Activated CD4-positive, alpha-beta T cell treated with anti-CD3 and anti-CD28 coated beads, Interleukin-2, Interleukin-4, amounts not matched to agents 100 ng/mL and 50 ng/mL, durations not matched to agents 16 hours and 8 hours (primary cell): ENCODE results near the gene NEU1.
"Not testable (repeated sequence)": the region's sequence is repeated elsewhere in the genome, so short reads cannot be mapped to it uniquely, and the experiment has no call there.

Experiments
- DNase-seq: peaks from one replicate; pipeline ENCODE4 v3.0.0-alpha.2; 2020; ENCODE audit warnings: low spot score

Gene NEU1

DNA sequence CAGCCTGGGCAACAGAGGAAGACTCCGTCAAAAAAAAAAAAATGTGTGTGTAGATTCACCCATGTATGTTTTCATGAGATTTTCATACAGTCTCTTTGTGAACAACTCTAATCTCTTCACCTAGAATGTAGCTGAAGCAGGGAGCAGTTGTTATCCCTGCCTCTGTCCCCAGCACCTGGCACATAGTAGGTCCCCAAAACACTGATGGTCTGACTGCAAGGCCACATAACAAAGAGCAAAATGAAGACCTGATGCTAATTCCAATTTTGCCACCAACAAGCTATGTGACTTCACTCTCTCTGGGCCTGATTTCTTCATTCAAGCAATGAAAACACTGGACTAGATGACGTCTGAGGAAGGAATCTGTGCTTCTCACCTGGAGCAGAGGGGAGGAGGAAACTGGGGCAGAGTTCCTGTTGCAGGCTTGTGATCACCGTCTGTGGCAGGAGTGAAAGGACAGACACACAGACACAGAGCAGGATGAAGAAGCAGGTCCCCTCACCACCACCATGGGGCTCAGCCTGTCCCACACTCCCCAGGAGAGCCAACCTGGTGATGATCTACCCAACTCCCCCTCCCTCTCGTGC, 11.6 kb upstream of the NEU1 start:
- no peak for DNase-seq

DNA sequence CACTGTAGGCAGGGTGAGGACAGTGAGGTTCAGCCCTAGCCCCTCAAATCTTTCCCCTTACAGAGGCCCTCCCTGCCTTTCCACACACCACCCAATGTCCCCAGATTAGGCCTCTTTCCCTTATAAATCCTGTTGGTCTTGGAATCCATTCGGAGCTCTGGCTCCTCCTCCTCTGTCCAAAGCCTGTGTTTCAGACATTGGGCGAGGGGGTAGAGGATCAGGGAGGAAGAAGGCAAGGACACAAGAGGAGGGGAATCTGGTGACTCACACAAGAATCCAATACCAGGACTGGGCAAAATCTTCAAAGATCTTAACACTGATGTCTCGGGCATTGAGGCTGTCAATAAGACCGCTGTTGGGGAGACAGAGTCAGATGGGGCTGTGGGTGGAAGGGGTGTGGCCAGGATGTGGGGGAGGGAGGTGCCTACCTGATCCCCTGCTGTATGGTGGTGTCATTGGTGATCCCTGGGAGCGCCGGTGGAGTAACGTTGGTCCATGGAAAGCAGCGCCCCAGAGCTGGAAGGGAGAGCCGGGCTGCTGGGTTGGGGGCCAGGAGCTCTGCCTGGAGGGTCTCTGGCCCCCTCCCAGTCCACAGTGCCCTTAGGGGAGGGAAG, 8.5 kb upstream of the NEU1 start:
- no peak for DNase-seq

DNA sequence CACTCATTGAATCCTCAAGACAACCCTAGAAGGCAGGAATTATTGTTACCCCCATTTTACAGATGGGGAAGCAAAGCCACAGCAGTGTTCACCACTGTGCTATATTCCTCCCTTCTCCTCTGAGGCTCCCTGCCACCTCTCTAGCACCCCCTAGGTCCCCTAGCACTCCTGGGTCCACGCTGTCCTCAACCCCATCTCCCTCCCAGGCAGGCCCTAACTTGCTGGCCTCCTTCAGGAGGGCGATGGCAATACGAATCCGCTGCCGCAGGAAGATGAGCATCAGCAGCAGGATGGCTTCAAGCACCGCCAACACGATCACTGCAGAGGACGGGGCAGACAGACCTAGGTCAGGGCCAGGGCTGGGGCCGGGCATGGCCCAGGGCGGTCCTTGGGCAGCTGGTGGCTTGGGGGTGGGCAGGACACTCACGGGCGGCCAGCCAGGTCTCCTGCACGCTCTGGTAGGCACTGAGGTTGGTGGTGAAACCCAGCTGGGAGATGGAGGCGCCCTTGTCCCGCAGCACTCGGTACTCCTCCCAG, 7.8 kb upstream of the NEU1 start:
- no peak for DNase-seq

DNA sequence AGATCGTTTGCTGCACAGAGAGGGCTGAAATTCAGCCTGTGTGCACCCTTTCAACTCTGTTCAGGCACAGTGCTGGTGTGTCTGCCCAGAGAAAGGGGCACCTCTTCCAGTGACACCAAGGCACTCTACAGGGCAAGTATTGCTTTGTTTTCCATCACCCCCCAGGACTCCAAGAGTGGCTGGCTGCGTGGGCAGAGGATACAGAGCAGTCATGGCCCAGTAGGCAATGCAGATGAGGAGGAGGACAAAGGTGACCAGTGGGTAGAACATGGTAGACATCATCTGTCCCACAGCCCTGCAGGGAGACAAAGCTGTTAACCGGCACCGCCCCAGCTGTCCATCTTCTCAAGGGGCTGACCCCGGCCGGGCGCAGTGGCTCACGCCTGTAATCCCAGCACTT, 6.7 kb upstream of the NEU1 start:
- DNase-seq, result no peak

DNA sequence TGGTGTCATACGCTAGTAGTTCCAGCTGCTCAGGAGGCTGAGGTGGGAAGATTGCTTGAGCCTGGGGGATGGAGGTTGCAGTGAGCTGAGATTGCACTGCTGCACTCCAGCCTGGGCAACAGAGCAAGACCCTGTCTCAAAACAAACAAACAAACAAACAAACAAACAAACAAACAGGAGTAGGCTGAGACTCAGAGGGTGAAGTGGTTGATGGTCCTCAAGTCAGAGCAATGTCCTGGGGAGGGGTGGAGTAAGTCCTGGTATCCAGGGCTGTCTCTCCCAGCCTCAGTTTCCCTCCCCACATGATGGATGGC, 6.0 kb upstream of the NEU1 start:
- not testable (repeated sequence) for DNase-seq

DNA sequence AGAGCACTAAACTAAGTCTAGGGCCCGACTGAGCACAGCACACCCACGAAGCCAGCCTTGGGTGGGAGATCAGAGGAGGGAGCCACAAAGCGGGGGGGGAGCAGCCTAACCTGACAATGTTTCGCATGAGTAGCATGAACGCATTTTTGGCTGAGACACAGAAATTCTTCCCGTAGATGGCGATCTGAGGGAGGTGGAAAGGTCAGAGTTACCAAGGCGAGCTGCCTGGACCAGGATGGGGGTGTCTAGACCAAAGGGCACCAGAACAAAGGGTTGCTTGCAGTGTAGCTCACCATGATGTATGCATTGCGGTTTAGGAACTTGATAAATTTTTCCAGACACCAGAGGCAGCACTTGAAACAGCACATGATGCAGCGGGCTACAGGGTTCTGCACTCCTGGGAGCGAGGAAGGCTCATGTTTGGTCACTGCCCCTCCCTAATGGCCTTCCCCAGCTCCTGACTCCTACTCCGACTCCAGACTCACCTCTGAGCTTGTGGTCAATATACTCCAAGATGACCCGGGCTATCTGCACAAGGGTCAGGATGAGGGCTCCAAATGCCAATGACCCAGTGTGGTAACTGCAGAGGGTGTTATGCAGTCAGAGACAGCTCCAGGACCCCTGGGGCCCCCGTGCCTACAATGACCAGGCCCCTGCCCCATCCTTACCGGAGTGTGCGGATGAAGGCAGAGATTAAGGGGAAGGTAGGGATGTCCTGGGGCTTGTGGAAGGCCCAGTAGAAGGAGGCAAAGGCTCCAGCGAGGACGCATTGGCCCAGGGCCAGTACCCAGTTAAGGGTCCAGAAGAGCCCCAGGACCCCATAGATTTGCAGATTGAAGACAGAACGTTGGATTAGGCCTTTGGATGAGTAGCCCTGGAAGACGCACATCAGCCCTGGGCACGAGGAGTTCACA, 2.8 kb upstream of the NEU1 start:
- no peak for DNase-seq

DNA sequence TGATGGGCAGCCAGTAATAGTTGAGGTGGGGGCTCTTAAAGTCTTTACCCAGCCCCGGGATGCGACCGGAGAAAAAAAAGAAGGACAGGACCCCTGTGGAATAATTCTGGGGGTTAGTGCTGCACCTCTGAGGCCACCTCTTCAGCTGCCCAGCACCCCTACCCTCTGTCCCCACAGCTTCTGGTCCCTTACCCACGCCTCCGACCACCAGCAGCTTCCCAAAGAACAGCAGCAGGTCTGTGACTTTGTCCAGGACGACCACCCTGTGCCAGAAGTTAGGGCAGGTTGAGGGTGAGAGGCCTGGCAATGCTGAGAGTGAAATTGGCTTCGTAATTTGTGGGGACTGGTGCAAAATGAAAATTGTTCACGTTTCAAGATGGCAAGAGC, 2.2 kb upstream of the NEU1 start:
- no peak for DNase-seq

DNA sequence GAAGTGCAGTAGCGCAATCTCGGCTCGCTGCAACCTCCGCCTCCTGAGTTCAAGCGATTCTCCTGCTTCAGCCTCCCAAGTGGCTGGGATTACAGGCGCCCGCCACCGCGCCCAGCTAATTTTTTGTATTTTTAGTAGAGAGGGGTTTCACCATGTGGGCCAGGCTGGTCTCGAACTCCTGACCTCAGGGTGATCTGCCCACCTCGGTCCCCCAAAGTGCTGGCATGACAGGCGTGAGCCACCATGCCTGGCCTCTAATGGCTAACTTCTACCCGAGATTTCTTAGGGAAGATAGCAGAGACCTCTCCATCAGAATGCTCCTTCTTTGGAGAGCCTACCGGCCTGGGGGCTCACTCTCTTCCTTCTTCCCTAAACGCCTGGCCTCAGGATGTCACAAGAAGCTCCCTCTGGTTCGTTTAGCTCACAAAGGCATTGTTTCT, 1.5 kb upstream of the NEU1 start:
- DNase-seq, result not testable (repeated sequence)

DNA sequence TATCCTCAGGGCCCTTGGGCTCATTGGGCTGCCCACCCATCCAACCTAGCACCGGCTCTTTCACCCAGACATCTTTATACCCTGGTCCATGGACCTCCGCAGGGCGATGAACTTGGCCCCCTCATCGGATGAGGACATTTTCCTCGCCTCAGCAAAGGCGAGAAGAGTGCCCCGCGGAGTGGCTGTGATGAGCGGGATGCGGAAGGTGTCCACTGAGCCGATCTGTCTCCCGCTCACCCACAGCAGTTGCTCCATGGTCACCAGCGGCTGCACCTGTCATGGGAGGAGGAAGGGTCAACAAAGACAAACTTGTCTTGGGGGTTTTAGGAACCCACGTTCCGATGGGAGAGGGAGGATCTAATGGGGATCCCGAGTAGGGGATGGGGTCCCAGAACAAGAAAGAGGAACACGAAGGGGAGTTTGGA, 690 bp downstream of the NEU1 start:
- no peak for DNase-seq

DNA sequence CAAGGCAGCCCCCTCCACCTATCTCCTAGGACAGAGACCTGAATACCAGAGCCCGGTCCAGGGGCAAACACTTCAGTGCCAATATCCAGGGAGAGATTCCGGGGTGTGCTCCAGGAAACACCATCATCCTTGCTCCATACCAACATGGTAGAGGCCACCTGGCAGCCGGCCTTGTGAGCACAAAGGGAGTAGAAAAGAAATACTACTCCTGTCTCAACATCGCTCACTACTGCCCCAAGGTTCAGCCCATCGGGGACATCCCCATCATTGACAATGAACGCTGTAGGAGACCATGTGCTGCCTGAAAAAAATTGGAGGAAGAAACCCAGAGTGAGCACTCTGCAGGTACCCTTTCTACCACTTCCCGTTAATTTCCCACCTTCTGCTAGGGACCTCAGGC, 1.5 kb downstream of the NEU1 start:
- DNase-seq, result no peak

DNA sequence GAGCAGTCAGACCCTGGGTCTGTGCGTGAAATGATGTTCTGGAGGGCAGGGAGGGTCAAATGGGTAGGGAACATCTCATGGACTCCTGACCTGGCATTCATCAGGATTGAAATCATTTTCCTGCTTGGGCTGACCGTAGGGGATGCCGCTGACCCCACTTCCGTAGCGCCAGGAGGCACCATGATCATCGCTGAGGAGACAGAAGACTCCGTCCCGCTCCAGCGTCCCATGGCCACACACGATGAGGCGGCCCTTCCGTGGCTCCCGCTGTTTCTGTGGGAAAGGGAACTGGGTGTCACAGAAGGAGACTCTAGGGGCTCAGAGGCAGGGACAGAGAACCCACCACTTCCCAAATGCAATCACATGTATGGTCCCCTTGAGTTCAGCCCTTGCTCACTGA, 2.3 kb downstream of the NEU1 start:
- DNase-seq, result no peak

DNA sequence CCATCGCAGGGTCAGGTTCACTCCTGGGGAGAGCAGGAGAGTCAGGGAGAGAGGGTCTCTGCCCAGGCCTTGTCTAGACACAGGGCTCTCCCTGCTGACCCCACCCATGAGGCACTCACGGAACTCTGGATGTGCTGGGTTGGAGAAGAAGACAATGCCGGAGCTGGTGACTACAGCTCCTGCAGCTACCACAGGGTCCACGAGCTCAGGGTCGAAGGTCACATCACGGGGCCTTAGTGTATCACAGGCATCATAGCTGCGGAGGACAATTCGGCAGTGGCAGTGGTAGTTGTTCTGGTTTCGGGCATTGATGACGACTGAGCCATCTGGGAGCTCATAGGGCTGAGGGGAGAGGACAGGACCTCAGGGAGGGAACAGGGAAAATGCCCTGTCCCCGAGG, 2.7 kb downstream of the NEU1 start:
- no peak for DNase-seq

DNA sequence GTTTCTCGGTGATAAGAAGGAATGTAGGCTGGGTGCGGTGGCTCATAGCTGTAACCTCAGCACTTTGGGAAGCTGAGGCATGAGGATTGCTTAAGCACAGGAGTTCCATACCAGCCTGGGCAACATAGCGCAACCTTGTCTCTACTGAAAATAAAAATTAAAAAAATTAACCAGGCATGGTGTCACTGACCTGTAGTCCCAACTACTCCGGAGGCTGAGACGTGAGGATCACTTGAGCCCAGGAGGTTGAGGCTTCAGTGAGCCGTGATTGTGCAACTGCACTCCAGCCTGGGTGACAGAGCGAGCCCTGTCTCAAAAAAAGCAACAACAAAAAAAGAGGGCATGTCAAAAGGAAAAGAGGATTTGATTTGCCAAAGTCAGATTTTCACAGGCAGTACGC, 3.9 kb downstream of the NEU1 start:
- no peak for DNase-seq

DNA sequence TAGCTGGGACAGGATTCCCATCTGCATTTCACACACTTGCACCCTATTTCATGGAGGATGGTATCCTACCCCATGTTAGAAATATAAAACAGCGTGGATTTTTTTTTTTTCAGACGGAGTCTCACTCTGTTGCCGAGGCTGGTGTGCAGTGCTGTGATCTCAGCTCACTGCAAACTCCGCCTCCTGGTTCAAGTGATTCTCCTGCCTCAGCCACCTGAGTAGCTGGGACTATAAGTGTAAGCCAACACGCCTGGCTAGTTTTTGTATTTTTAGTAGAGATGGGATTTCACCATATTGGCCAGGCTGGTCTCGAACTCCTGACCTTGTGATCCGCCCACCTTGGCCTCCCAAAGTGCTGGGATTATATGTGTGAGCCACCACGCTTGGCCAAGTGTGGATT, 4.8 kb downstream of the NEU1 start:
- DNase-seq, result not testable (repeated sequence)

DNA sequence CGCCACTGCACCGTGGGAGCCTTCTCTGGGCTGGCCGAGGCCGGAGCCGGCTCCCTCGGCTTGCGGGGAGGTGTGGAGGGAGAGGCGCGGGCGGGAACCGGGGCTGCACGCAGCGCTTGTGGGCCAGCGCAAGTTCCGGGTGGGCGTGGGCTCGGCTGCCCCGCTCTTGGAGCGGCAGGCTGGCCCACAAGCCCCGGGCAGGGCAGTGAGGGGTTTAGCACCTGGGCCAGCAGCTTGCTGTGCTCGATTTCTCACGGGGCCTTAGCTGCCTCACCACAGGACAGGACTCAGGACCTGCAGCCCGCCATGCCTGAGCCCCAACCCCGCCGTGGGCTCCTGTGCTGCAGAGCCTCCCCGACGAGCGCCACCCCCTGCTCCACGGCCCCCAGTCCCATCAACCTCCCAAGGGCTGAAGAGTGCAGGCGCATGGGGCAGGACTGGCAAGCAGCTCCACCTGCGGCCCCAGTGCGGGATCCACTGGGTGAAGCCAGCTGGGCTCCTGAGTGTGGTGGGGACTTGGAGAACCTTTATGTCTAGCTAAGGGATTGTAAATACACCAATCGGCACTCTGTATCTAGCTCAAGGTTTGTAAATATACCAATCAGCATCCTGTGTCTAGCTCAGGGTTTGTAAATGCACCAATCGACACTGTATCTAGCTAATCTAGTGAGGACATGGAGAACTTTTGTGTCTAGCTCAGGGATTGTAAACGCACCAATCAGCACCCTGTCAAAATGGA, 10.5 kb downstream of the NEU1 start:
- not testable (repeated sequence) for DNase-seq

DNA sequence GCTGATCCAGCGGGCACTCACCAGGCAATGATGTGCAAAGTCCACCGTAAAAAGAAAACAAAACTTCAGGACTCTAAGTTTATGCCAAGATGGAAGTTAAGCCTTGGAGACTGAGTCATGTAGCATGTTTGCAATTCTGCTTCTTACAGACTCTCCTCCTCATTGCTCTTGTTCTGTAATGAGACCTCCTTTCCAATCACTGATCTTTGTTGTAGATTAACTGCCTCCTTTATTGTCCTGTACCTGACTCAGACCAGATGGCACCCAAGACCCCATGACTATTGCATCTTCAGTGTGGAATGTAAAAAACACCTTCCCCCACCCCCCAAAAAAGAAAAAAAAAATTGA, 11.2 kb downstream of the NEU1 start:
- DNase-seq, result no peak

DNA sequence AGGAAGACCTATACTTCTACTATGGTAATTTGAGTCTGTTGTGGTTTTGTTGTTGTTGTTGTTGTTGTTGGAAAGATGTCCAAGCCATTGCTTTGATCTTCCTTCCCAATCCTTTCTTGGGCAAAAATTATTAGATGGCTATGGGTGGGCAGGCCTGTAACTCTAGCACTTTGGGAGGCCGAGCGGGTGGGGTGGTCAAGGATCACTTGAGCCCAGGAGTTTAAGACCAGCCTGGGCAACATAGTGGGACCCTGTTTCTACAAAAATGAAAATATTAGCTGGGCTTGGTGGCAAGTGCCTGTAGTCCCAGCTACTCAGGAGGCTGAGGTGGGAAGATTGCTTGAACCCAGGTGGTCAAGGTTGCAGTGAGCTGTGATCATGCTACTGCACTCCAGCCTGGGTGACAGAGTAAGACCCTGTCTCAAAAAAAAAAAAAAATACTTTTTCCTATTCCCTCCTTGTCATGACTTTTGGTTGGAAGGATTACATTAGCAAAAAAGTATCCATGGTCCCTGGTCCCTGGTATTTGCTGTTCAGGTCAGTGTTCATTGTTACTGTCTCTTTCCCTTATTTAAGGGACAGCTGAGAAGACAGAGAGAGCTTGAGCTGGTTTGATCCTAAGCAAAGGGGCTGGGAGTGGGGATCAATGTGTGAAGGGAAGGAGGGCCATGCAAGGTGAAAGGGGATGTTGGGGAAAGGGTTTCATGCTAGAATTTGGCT, 11.7 kb downstream of the NEU1 start:
- DNase-seq, result no peak

DNA sequence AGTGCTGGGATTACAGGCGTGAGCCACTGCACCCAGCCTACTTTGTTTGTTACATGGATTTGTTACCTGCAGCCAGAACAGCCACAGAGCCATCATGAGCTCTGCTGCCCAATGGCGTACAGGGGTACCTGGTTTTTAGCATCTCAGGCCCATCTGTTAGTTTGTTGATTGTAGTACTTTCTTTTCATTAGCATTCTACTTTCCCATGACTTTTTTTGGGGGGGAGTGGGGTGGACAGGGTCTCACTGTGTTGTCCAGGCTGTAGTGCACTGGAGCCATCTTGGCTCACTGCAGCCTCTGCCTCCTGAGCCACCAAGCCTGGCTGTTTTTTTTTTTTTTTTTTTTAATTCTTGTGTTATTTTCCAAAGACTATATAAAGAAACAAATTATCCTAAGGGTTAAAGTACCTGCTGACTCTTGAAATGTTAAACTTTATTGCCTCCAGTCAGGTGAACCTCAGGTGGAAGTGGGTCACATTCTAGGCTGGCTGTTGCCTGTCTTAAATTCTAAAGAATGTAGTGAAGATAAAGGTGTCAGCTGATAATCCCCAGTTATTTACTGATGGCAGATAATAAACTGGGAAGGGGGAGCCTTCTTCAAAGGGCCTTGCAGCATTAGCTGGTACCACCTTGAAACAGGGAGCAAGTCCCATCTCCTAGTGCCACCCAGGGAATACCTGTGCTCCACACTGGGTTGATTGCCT, 15.2 kb downstream of the NEU1 start:
- no peak for DNase-seq

DNA sequence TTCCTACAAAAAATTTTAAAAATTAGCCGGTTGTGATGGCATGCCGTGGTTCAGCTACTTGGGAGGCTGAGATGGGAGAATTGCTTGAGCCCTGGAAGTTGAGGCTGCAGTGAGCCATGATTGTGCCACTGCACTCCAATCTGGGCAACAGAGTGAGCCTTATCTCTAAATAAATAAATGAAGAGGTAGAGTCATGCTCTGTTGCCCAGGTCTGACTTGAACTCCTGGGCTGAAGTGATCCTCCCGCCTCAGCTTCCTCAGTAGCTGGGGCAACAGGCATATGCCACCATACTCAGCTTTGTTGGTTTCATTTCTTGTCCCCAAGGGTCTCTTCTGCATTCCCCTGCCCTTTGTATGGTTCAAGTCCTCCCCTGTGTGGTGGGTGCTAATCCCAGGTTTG, 18.1 kb downstream of the NEU1 start:
- DNase-seq, result no peak

DNA sequence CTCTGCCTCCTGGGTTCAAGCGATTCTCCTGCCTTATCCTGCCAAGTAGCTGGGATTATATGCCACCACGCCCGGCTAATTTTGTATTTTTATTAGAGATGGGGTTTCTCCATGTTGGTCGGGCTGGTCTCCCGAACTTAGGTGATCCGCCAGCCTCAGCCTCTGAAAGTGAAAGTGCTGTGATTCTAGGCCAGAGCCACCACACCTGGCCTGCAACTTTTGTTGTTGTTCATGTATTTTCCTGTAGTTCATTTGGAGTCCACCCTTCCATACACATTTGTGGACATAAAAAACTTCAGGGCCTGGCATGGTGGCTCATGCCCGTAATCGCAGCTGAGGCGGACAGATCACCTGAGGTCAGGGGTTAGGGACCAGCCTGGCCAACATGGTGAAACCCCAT, 20.6 kb downstream of the NEU1 start:
- no peak for DNase-seq

DNA sequence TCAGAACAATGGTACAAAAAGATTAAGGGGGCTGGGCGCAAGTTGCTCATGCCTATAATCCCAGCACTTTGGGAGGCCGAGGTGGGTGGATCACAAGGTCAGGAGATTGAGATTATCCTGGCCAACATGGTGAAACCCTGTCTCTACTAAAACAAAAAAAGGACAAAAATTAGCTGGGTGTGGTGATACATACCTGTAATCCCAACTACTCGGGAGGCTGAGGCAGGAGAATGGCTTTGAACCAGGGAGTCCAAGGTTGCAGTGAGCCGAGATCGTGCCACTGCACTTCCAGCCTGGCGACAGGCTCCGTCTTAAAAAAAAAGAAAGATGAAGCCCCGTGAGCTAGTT, 22.9 kb downstream of the NEU1 start:
- not testable (repeated sequence) for DNase-seq
